SIG-M5 (cell line): Measurements from ENCODE around the gene RNPS1.

Experiments
- DNase-seq: peaks from one replicate; lab custom pipeline; 2025; lab: John Stamatoyannopoulos, UW

RNPS1 gene

GRCh38 chr16:2213817-2214718, 53.9 kb downstream of the RNPS1 start:
- no peak for DNase-seq

DNA sequence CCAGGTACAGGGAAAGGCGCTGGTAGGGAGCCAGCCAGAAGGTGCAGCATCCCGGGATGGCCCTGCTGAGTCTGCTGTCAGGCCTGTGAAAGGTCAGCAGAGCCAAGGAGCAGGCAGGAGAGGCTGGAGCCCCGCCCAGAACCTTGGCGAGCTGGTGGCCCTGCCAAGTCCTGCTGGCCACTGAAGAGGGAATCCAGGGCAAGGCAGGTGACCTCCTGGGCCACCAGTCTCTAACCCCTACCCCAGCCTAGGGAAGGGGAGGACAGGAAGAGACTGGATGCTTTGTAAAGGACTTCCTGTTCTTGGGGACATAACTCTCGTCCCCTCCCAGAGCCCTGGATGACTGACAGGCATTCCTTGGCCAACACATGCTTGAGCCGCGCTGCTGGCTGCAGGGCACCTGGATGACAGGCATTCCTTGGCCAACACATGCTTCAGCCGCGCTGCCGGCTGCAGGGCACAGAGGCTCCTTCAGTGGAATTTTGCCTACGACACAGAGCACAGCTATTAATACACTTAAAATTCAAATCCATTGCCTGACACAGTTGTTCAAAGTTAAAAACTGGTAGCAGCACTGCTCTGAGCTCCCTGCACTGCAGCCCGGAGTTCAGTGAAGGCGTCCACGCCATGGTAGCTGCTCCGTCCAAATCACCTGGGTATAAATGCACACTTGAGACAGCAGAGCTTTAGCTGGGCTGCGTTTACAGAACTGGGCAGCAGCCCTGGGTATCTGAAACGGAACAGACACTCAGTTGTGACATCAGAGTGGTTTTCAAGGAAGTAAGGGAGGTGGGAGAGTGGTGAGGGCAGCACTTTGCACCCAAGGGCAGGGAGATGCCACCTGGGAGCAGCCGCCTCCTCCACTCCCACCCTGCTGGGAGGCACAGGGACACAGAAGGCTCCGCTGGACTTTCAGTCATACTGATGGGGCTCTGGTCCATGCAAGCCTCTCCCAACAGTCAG, 55.3 kb downstream of the RNPS1 start:
- no peak for DNase-seq

DNA sequence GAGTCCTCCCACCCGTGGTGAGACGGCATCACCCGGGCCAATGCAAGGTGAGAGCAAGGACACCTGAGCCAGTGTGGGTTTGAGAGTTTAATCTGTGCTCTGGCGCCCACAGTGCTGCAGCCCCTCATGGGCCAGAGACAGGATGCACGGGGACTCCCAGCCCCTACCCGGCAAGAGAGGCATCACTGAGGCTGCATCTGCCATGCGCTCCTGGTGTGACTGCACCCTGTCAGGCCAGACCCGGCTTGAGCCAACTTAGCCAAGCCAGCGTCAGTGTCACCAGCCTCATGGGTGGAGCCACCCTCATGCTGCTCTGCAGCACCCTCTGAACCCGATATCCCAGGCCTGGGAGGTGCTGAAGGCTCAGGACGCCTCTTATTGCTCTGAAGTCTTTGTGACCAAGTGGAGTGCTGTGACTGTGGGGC, 56.0 kb downstream of the RNPS1 start:
- DNase-seq: no peak

GRCh38 chr16:2210386-2211365, 57.2 kb downstream of the RNPS1 start, which contains the start of gene BRICD5:
BRICD5 (minus strand) TSS chr16:2210863; CDS start chr16:2210833, 30 bp downstream.
- DNase-seq: no peak

DNA sequence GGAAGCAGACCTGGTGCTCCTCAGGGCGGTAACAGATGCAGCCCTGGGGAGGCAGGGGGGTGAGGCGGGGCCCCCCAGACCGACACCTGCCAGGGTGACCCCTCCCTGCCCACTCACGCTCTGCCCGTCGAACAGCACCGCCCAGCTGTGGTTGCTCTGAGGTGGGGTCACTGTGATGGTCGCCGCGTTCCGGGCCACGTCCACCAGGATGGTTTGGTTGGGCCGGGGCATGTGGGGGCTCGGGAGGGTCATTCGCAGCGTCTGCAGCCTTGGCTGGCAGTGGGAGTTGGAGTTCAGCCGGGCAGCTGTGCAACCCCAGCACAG, 58.0 kb downstream of the RNPS1 start:
- DNase-seq: no peak

DNA sequence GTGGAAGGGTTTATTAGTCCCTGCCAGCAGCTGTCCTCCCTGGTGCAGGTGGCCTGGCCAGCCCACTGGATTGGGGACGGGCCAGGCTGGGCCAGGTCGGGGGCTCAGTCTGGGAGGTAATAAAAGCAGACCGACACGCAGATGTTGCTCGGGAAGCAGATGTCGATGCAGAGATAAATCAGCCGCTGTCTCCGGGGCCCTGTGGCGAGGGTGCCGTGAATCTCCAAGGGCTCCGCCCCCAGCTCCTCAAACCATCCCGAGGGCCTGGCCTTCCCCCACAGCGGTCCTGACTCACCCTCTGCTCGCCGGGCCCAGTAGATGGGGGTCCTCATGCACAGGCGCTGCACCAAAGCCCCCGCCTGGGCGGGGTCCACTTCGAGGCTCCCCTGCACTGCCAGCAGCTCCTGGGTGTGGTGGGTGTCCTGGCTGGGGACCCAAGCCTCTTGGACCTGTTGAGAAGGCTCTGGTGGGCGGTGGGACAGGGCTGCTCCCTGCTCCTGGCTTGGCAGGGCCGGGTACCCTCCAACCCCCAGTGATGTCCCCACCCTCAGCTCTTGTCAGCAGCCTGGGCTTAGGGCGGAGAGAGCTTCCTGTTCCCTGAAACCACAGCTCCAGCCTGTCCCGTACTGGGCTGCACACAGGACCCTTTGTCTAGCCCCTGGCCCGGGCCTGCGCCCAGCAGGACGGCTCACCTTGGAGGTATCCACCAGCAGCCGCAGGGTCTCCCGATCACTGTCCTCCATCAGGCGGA, 58.5 kb downstream of the RNPS1 start:
- DNase-seq: no peak

GRCh38 chr16:2208772-2209171, 59.2 kb downstream of the RNPS1 start:
- DNase-seq: no peak

DNA sequence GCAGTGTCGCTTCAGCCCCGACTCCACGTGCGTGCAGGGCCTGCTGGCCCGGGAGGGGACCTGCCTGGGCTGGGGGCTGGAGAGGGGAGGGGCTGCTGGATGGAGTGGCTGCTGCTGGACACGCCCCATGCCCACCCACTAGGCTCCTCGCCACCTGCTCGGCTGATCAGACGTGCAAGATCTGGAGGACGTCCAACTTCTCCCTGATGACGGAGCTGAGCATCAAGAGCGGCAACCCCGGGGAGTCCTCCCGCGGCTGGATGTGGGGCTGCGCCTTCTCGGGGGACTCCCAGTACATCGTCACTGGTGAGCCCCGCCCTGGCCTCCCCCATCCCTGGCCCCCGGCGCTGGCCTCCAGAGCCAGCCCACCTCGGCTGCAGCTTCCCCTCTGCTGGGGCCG, 59.6 kb downstream of the RNPS1 start:
- no peak for DNase-seq

DNA sequence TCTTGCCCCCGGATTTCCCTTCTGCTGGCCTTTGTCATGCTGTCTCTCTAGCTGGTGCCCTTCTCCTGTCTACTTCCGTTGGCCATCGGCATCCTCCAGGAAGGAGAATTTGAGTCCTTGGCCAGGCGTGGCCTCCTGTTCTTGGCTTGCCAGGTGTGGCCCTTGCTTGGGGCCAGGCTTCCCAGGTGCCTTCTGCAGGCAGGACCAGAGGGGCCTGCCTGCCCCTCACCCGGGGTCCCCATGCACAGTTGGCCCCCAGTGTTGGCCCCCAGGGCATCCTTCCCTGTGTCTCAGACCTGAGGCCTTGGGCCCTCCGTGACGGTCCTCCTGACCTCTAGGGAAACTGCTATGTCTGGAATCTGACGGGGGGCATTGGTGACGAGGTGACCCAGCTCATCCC, 60.1 kb downstream of the RNPS1 start:
- DNase-seq: no peak

DNA sequence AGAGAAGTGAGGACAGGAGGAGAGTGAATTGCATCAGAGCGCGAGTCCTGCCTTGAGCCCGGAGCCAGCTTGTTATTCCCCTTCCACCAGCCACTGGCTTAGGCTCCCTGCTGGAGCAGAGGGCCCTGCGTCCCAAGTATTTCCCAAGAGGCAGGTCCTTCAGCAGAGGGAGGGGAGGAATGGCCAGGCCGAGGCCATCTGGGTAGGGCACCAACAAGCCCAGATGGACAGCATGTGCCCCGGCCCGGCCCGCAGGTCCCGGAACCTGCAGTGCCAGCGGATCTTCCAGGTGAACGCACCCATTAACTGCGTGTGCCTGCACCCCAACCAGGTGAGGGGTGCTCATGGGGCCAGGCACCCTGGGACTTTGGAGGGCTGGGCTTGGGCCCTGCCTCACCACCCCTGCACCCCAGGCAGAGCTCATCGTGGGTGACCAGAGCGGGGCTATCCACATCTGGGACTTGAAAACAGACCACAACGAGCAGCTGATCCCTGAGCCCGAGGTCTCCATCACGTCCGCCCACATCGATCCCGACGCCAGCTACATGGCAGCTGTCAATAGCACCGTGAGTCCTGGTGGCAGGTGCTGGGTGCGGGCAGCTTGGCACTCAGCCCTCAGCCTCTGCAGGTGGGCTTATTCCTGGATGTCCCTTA, 61.0 kb downstream of the RNPS1 start:
- no peak for DNase-seq

DNA sequence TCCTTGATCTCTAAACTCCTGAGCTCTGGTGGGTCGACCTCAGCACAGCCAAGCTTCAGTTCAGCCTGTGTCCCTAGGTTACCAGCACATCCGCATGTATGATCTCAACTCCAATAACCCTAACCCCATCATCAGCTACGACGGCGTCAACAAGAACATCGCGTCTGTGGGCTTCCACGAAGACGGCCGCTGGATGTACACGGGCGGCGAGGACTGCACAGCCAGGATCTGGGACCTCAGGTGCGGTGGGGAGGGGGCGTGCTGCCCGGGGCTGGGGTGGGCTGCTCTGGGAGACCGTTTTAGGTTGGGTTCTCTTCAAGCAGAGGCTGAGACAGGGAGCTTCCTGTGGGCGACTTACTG, 61.5 kb downstream of the RNPS1 start:
- DNase-seq: no peak

DNA sequence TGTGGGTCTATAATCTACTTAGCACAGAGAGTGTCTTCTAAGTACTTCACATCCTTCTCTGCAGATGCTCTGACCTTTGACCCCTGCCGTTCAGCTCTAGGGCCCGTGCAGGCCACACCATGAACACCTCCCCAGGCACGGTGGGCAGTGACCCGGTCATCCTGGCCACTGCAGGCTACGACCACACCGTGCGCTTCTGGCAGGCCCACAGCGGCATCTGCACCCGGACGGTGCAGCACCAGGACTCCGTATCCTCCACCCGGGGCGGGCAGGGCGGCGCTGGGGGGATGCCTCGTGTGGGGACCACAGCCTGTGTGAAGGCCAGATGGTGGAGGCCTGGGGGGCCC, 62.0 kb downstream of the RNPS1 start:
- DNase-seq: no peak

GRCh38 chr16:2205104-2205966, 62.6 kb downstream of the RNPS1 start, which contains the start of gene MLST8:
MLST8 (plus strand) TSS chr16:2205454; CDS start chr16:2206086, 632 bp downstream.
- no peak for DNase-seq

GRCh38 chr16:2204416-2205103, 63.4 kb downstream of the RNPS1 start:
- no peak for DNase-seq
